ENCODE results near the gene SOBP. TPM values are rescaled to one million over a fixed set of nuclear protein-coding genes. Genes with fewer than 3 reads are reported as not detected.
"Not testable (repeated sequence)": the region's sequence is repeated elsewhere in the genome, so short reads cannot be mapped to it uniquely, and the experiment has no call there.

SOBP gene
- total RNA-seq, 1 donor = under 0.01 TPM

DNA sequence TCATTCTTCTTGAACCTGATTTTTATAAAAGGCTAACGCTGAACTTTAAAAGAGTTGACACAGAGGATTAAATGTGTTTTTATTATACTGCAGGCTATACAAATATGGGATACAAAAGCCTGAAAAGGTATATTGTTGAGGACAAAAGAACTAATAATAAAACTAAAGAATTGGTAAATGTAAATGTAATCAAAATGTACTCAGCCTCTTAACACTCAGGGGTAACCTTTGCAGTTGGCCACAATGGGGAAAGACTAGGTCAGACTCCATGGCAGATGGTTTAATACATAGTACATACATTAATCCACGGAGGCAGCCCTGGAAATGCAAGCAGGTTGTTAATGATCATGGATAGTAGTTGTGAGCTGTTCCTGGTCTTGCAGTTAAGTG lies 57.5 kb downstream of the SOBP start:
- no peak for DNase-seq (ENCODE audit: low read depth in 2 of 3, low spot score in 2 of 3)

GRCh38 chr6:107550241-107550840 lies 60.4 kb downstream of the SOBP start:
- no peak for DNase-seq (ENCODE audit: low read depth in 2 of 3, low spot score in 2 of 3)

- DNase-seq (ENCODE audit: low read depth in 2 of 3, low spot score in 2 of 3) = no peak
Measured at GRCh38 chr6:107550906-107551305, 61.0 kb downstream of the SOBP start.

DNA sequence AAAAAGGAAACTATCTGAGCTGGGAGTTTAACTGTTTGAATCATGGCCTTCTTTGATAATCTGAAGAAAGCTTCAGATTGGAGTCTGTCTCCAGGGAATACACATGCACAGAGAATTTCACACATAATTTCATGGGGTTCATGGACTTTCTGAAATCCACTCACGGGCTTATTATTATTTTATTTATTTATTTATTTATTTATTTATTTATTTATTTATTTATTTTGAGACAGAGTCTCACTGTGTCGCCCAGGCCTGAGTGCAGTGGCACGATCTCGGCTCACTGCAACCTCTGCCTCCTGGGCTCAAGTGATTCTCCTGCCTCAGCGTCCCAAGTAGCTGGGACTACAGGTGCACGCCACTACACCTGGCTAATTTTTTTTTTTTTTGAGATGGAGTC lies 63.2 kb downstream of the SOBP start:
- DNase-seq (ENCODE audit: low read depth in 2 of 3, low spot score in 2 of 3) = not testable (repeated sequence)

GRCh38 chr6:107554326-107554725 lies 64.4 kb downstream of the SOBP start:
- DNase-seq (ENCODE audit: low read depth in 2 of 3, low spot score in 2 of 3) = no peak

- no peak for DNase-seq (ENCODE audit: low read depth in 2 of 3, low spot score in 2 of 3)
Measured at GRCh38 chr6:107554918-107555317, 65.0 kb downstream of the SOBP start.

GRCh38 chr6:107555449-107555848 lies 65.5 kb downstream of the SOBP start:
- DNase-seq (ENCODE audit: low read depth in 2 of 3, low spot score in 2 of 3) = no peak

DNA sequence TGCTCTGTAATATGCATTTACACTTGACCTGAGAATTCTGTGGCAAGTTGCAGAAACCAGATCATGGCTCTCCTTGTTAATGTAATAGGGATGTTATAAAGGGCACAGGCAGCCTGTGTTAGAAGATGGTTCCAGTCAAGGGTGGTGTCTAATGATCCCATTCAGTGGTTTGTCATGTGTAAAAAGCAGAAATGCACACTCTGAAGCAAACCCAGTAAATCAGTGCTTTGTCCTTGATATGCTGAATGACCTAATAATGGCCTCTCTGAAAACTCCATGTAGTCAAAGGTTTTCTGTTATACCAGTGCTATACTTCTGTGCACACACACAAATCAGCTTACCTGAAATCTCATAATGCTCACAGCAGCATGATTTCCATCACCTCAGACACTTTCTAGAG lies 66.2 kb downstream of the SOBP start:
- no peak for DNase-seq (ENCODE audit: low read depth in 2 of 3, low spot score in 2 of 3)

GRCh38 chr6:107557698-107558097 lies 67.8 kb downstream of the SOBP start:
- DNase-seq (ENCODE audit: low read depth in 2 of 3, low spot score in 2 of 3) = no peak

- DNase-seq (ENCODE audit: low read depth in 2 of 3, low spot score in 2 of 3) = no peak
Measured at GRCh38 chr6:107560657-107561056, 70.7 kb downstream of the SOBP start.

DNA sequence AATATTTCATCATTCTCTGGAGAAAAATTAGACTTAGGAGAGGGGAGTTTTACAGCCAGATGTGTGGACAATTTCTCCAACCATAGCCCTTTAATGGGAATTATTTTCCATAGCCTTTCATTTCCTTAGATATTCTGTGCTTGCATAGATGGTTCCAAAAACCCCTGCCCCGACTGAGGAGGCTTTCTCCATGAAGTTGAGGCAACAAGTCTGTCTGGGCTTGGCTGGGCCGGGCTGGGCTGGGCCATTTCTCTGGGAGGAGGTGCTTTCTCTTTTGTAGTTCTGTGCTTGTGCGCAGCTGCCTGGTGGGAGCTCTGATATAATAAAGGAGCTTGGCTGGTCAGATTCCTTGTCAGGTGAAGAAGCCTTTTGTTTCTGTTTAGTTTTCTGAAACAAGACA lies 71.4 kb downstream of the SOBP start:
- DNase-seq (ENCODE audit: low read depth in 2 of 3, low spot score in 2 of 3) = no peak

- no peak for DNase-seq (ENCODE audit: low read depth in 2 of 3, low spot score in 2 of 3)
Measured at GRCh38 chr6:107563694-107564588, 74.0 kb downstream of the SOBP start.

DNA sequence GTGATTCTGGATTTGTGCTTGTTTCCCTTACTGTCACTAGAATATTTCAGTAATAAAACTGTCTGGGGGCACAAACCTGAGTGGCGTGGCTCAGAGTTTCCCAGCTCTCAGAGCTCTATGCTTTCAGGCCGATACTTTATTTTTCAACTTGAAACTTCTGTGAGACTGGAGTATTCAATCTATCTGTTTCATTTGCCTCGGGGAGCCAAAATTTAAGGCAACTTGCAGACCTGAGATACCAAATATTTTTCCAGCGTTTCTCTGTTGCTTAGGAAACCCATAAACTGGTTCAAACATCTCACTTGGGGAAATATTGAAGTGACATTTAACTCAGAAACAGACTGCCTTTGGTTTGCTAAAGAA lies 74.7 kb downstream of the SOBP start:
- no peak for DNase-seq (ENCODE audit: low read depth in 2 of 3, low spot score in 2 of 3)

DNA sequence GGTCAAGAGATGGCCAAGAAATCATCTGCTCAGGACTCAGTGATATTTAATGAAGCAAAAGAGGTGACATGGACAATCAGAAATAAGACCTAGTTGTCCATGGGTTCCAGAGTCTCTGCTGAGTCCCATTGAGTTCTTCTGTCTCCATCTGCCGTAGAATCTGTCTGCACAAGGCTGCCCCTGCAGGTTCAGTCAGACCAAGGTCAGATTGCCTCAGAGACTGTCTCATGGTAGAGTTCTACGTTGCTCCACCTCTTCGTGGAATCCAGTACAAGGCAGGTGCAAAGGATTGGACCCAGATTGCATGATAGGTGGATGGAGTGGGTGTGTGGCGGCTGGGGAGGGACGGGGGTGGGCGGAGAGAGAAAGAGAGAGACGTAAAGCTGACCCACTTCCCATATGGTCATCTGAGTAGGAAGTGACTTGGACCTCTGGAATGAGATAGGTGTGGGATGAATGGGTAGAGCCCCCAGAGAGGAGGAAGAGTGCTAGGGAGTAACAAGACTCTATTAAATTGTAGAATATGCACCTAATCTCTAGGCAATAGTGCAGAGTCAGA lies 75.3 kb downstream of the SOBP start:
- DNase-seq (ENCODE audit: low read depth in 2 of 3, low spot score in 2 of 3) = no peak

GRCh38 chr6:107567643-107568042 lies 77.7 kb downstream of the SOBP start:
- DNase-seq (ENCODE audit: low read depth in 2 of 3, low spot score in 2 of 3) = no peak

DNA sequence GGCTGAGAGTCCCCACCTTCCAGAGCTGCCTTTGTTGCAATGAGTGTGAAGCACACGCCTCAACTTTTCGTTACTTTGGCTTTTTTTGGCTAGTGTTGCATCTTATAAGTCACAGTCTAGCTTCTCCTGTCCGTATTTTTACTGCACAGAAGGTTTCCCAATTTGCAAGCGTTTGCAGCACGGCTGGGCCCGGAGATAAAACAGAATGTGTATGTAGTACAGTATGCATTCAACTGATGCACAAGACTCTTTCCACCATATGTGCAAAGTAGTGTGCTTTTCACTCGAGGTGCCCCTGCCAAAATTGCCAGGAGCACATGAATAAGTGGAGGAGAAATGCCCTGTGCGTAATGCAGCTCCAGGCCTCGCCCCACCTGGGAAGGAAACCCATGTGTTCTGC lies 79.6 kb downstream of the SOBP start:
- no peak for DNase-seq (ENCODE audit: low read depth in 2 of 3, low spot score in 2 of 3)

- DNase-seq (ENCODE audit: low read depth in 2 of 3, low spot score in 2 of 3) = no peak
Measured at GRCh38 chr6:107571354-107571753, 81.4 kb downstream of the SOBP start.

- no peak for DNase-seq (ENCODE audit: low read depth in 2 of 3, low spot score in 2 of 3)
Measured at GRCh38 chr6:107572886-107573285, 83.0 kb downstream of the SOBP start.

GRCh38 chr6:107574856-107575255 lies 84.9 kb downstream of the SOBP start:
- no peak for DNase-seq (ENCODE audit: low read depth in 2 of 3, low spot score in 2 of 3)

GRCh38 chr6:107576852-107577251 lies 86.9 kb downstream of the SOBP start:
- DNase-seq (ENCODE audit: low read depth in 2 of 3, low spot score in 2 of 3) = no peak

GRCh38 chr6:107578642-107579341 lies 88.9 kb downstream of the SOBP start:
- no peak for DNase-seq (ENCODE audit: low read depth in 2 of 3, low spot score in 2 of 3)
